Caco-2 (cell line): ENCODE data around the gene ZSCAN5A. TPM values are rescaled to one million over a fixed set of nuclear protein-coding genes. Genes with fewer than 3 reads are reported as not detected.

Experiments used
- BruUV-seq: library from RNA; stranded (reverse); fragments of 400-500 nt; replicated peaks from 2 replicates; lab custom pipeline; 2021; lab: Mats Ljungman, UMichigan
- CTCF ChIA-PET: fragments of 300-600 bp; sonication (Branson Sonifier 250); formaldehyde crosslinking; loops from one replicate; lab custom pipeline; 2022; ENCODE audit warnings: antibody characterized with exemption; lab: Charles Lee
- POLR2A ChIA-PET: fragments of 300-600 bp; sonication (Branson Sonifier 250); formaldehyde crosslinking; loops from one replicate; lab custom pipeline; 2022; ENCODE audit warnings: antibody characterized with exemption; lab: Charles Lee
- DNase-seq, 2 experiments: peaks; one replicate each; pipeline versions ENCODE4 v3.0.0 to v3.0.0-alpha.2; 2020 to 2022
- H3K27me3 ChIP-seq: replicated peaks from 2 replicates; pipeline ENCODE4 v1.6.0; 2011; ENCODE audit warnings: low read length; ENCODE audit not compliant: control insufficient read depth, insufficient read depth
- H3K36me3 ChIP-seq: 2 replicates; pipeline ENCODE4 v1.5.1; 2011; ENCODE audit warnings: low read length; ENCODE audit not compliant: control insufficient read depth, insufficient read depth
- H3K4me1 ChIP-seq: fragments of 250-450 bp; sonication (Bioruptor Pico); 2 replicates; pipeline ENCODE4 v1.5.1; 2020; ENCODE audit warnings: mild to moderate bottlenecking
- H3K4me3 ChIP-seq: 2 replicates; pipeline ENCODE4 v1.5.1; 2011; ENCODE audit warnings: low read depth, mild to moderate bottlenecking, control low read depth, low read length
- H3K9me3 ChIP-seq: fragments of 250-450 bp; sonication (Bioruptor Pico); 2 replicates; pipeline ENCODE4 v1.5.1; 2020; ENCODE audit warnings: mild to moderate bottlenecking, moderate library complexity
- H3K27ac Mint-ChIP-seq: one replicate; pipeline ENCODE4 v1.8.0; 2022; ENCODE audit warnings: mixed read lengths; ENCODE audit not compliant: unreplicated experiment
- H3K27me3 Mint-ChIP-seq: one replicate; pipeline ENCODE4 v1.8.0; 2022; ENCODE audit warnings: mixed read lengths; ENCODE audit not compliant: insufficient read depth, unreplicated experiment
- H3K36me3 Mint-ChIP-seq: one replicate; pipeline ENCODE4 v1.8.0; 2022; ENCODE audit warnings: mild to moderate bottlenecking, mixed read lengths; ENCODE audit not compliant: insufficient read depth, unreplicated experiment
- H3K4me1 Mint-ChIP-seq: one replicate; pipeline ENCODE4 v1.8.0; 2022; ENCODE audit warnings: low read depth, mixed read lengths; ENCODE audit not compliant: unreplicated experiment
- H3K4me3 Mint-ChIP-seq: one replicate; pipeline ENCODE4 v1.8.0; 2022; ENCODE audit warnings: mild to moderate bottlenecking, moderate library complexity, mixed read lengths; ENCODE audit not compliant: unreplicated experiment
- H3K9me3 Mint-ChIP-seq: one replicate; pipeline ENCODE4 v1.8.0; 2022; ENCODE audit warnings: mixed read lengths; ENCODE audit not compliant: unreplicated experiment
- intact Hi-C: fragments of 100-400 bp; cut with micrococcal nuclease; formaldehyde crosslinking; loops from one replicate; pipeline ENCODE4 v1.10.0; 2022; ENCODE audit not compliant: unreplicated experiment
- total RNA-seq: library from RNA; stranded (reverse); gene quantifications from 2 replicates; pipeline ENCODE4 v1.2.3, GENCODE V29; 2022
- TF ChIP-seq, protein P1 (sequence below), 2 experiments: fragments of 200-600 bp in 1 of 2; IDR thresholded peaks; 1 replicate in 1 of 2; 2 replicates in 1 of 2; pipeline versions ENCODE4 v1.5.1 to v1.8.0; 2011 to 2022; ENCODE audit warnings: antibody characterized with exemption in 1 of 2, control low read depth in 1 of 2, inconsistent platforms in 1 of 2, low read depth in 1 of 2, low read length in 1 of 2, mild to moderate bottlenecking in 1 of 2, moderate library complexity in 1 of 2; ENCODE audit not compliant: insufficient read depth in 1 of 2, severe bottlenecking in 1 of 2, unreplicated experiment in 1 of 2

The ZSCAN5A gene
- total RNA-seq, 1 experiment from 2014 or later = 11.3 TPM

DNA sequence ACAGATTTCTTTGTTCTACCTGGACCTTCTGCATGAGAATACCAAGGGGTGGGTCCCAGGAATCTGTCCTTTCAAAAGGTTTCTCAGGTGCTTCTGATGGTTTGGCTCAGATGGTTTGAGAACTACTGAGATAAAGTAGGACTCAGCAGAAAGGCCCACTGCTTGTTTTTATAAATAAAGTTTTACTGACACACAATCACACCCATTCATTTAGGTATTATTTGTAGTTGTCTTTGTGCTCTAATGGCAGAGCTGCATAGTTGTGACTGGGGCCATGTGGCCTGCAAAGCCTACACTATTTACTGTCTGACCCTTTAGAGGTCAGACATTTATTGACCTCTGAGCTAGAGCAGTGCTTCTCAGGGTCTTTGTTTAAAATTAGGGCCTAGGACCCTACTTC, 24.5 kb downstream of the ZSCAN5A start:
- Histone ChIP-seq H3K9me3 (no peaks in the 10 kb centered on the region), H3K36me3 (no peaks in the 10 kb centered on the region), H3K27me3 (no peaks in the 10 kb centered on the region), H3K4me3 (no peak overlapping the region), H3K4me1 (no peaks in the 10 kb centered on the region)
- DNase-seq = no peak
- Mint-ChIP-seq H3K36me3 (peaks cover 7% of the 10 kb centered on the region), H3K9me3 (no peaks in the 10 kb centered on the region), H3K27me3 (no peaks in the 10 kb centered on the region), H3K4me3 (no peak overlapping the region), H3K27ac (no peak overlapping the region), H3K4me1 (no peaks in the 10 kb centered on the region)
- no TSS peak for BruUV-seq
- CTCF ChIA-PET = no interaction called here
- intact Hi-C loops = no loop called here
- POLR2A ChIA-PET = no interaction called here
- TF ChIP-seq, protein P1, sequence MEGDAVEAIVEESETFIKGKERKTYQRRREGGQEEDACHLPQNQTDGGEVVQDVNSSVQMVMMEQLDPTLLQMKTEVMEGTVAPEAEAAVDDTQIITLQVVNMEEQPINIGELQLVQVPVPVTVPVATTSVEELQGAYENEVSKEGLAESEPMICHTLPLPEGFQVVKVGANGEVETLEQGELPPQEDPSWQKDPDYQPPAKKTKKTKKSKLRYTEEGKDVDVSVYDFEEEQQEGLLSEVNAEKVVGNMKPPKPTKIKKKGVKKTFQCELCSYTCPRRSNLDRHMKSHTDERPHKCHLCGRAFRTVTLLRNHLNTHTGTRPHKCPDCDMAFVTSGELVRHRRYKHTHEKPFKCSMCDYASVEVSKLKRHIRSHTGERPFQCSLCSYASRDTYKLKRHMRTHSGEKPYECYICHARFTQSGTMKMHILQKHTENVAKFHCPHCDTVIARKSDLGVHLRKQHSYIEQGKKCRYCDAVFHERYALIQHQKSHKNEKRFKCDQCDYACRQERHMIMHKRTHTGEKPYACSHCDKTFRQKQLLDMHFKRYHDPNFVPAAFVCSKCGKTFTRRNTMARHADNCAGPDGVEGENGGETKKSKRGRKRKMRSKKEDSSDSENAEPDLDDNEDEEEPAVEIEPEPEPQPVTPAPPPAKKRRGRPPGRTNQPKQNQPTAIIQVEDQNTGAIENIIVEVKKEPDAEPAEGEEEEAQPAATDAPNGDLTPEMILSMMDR (IDR thresholded peaks at IDR 0.05; ENCODE audit: insufficient read depth in 1 of 2, low read depth in 1 of 2, low read length in 1 of 2, severe bottlenecking in 1 of 2, unreplicated experiment in 1 of 2) = no peak

DNA sequence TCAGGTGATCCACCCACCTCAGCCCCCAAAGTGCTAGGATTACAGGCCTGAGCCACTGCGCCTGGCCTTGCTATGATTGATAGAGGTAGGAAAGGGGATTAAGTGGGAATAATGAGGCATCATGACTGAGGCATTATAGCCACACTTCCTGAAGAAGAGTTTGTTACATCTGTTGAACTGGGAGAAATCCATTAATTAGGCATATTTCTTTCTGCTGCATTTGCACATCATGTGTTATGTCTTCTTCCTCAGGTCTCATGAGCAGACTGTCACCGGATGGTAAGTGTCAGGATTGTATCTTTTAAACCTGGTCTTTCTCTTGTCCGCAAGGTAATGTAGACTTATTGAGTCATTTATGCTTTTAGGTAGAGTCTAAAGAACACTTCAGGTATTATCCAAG, 29.9 kb downstream of the ZSCAN5A start:
- Histone ChIP-seq H3K4me3 (no peak overlapping the region), H3K4me1 (no peaks in the 10 kb centered on the region), H3K9me3 (no peaks in the 10 kb centered on the region), H3K36me3 (no peaks in the 10 kb centered on the region), H3K27me3 (no peaks in the 10 kb centered on the region)
- TF ChIP-seq, protein P1 (IDR thresholded peaks at IDR 0.05; ENCODE audit: insufficient read depth in 1 of 2, low read depth in 1 of 2, low read length in 1 of 2, severe bottlenecking in 1 of 2, unreplicated experiment in 1 of 2) = no peak
- ChIA-PET CTCF (no interaction called here), POLR2A (no interaction called here)
- no TSS peak for BruUV-seq
- no peaks in the 10 kb centered on the region for H3K9me3 Mint-ChIP-seq
- DNase-seq = no peak
- no peaks in the 10 kb centered on the region for H3K36me3 Mint-ChIP-seq
- no peak overlapping the region for H3K27ac Mint-ChIP-seq
- H3K4me1 Mint-ChIP-seq = no peaks in the 10 kb centered on the region
- H3K4me3 Mint-ChIP-seq = no peak overlapping the region
- H3K27me3 Mint-ChIP-seq = no peaks in the 10 kb centered on the region
- intact Hi-C loops = no loop called here

DNA sequence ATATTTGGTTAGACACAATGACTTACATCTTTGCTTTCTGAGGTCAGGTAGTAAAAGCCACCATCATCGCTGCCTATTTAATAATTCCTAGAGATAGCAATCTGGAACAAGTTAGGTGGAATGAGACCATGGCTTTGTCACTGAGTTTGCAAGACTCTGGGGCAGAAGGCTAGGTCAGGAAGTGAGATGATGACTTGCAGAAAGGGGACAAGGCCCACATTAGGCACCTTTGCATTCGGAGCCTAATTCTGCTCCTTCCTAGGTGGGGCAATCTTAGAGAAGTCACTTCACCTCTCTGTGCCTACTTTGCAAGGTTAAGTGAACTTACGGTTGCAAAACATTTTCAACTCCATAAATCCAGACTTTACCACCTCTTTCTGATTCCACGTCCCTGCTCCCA, 31.8 kb downstream of the ZSCAN5A start:
- ChIA-PET CTCF (no interaction called here), POLR2A (no interaction called here)
- Histone ChIP-seq H3K27me3 (no peaks in the 10 kb centered on the region), H3K9me3 (no peaks in the 10 kb centered on the region), H3K4me3 (no peak overlapping the region), H3K4me1 (no peaks in the 10 kb centered on the region), H3K36me3 (no peaks in the 10 kb centered on the region)
- Mint-ChIP-seq H3K4me3 (no peak overlapping the region), H3K9me3 (no peaks in the 10 kb centered on the region), H3K27ac (no peak overlapping the region), H3K36me3 (no peaks in the 10 kb centered on the region), H3K4me1 (no peaks in the 10 kb centered on the region), H3K27me3 (no peaks in the 10 kb centered on the region)
- intact Hi-C loops = no loop called here
- TF ChIP-seq, protein P1 (IDR thresholded peaks at IDR 0.05; ENCODE audit: insufficient read depth in 1 of 2, low read depth in 1 of 2, low read length in 1 of 2, severe bottlenecking in 1 of 2, unreplicated experiment in 1 of 2) = no peak
- no peak for DNase-seq
- no TSS peak for BruUV-seq
